Sigmoid colon (tissue), 4 donors: ENCODE measurements around the gene AADAT.

Experiments
- CTCF ChIP-seq, 4 experiments: fragments of 450-650 bp in 3 of 4; fragments of 200-600 bp in 1 of 4; IDR thresholded peaks; one replicate each; pipeline ENCODE4 v1.5.1; 2016 to 2019; ENCODE audit warnings: antibody characterized with exemption in 4 of 4, mild to moderate bottlenecking in 3 of 4, moderate library complexity in 2 of 4
- POLR2AphosphoS5 ChIP-seq, 4 donors: sonication (generic); formaldehyde crosslinking; IDR thresholded peaks; one replicate each; pipeline ENCODE4 v1.6.1; 2017; ENCODE audit warnings: antibody characterized with exemption in 4 of 4

- TF ChIP-seq POLR2AphosphoS5 (IDR thresholded peaks at IDR 0.05) (no peak), CTCF (IDR thresholded peaks at IDR 0.05) (no peak)
These were observed 36.8 kb downstream of the AADAT start for GRCh38 chr4:170052919-170053318.
